Endothelial cell of umbilical vein (primary cell): Measurements from ENCODE around the gene SFTPA2. TPM values are rescaled to one million over a fixed set of nuclear protein-coding genes. Genes with fewer than 3 reads are reported as not detected.

Experiments
- BruUV-seq: library from RNA; stranded (reverse); fragments of 400-500 nt; replicated peaks from 2 replicates; lab custom pipeline; 2021; lab: Mats Ljungman, UMichigan
- CTCF ChIA-PET: fragments of 300-600, 350-600 bp; sonication (Branson Sonifier 250); formaldehyde crosslinking; loops from one replicate; lab custom pipeline; 2021; ENCODE audit warnings: antibody characterized with exemption, inconsistent platforms; lab: Charles Lee
- POLR2A ChIA-PET: fragments of 300-600, 350-600 bp; sonication (Branson Sonifier 250); formaldehyde crosslinking; loops from one replicate; lab custom pipeline; 2021; ENCODE audit warnings: antibody characterized with exemption, inconsistent platforms; lab: Charles Lee
- DNase-seq: peaks from one replicate; pipeline ENCODE4 v3.0.0-alpha.2; 2011; ENCODE audit warnings: low read depth, low spot score
- FAIRE-seq: peaks from 2 replicates; lab custom pipeline; 2011; peaks lifted over from hg19 to GRCh38; lab: Jason Lieb, UNC
- H2AFZ ChIP-seq: 2 replicates; pipeline ENCODE4 v1.6.0; 2012; ENCODE audit warnings: low read depth, low read length, control low read depth, inconsistent platforms
- H3K27ac ChIP-seq: 2 replicates; pipeline ENCODE4 v1.5.1; 2011; ENCODE audit warnings: low read depth, mild to moderate bottlenecking, control low read depth, low read length, moderate library complexity; ENCODE audit not compliant: insufficient read depth
- H3K27me3 ChIP-seq, 2 experiments: 2 replicates each; pipeline versions ENCODE4 v1.6.0 to v1.6.1; 2011; ENCODE audit warnings: low read length in 2 of 2, mixed read lengths in 1 of 2; ENCODE audit not compliant: control insufficient read depth in 2 of 2, insufficient read depth in 2 of 2
- H3K36me3 ChIP-seq, 2 experiments: 2 replicates in 1 of 2; 3 replicates in 1 of 2; pipeline ENCODE4 v1.5.1; 2011; ENCODE audit warnings: low read length in 2 of 2, mild to moderate bottlenecking in 1 of 2, moderate library complexity in 1 of 2; ENCODE audit not compliant: control insufficient read depth in 2 of 2, insufficient read depth in 2 of 2; ENCODE audit errors: extremely low read depth in 1 of 2
- H3K4me1 ChIP-seq: 3 replicates; pipeline ENCODE4 v1.5.1; 2011; ENCODE audit warnings: mild to moderate bottlenecking, low read length; ENCODE audit not compliant: control insufficient read depth, insufficient read depth; ENCODE audit errors: extremely low read depth
- H3K4me2 ChIP-seq: 2 replicates; pipeline ENCODE4 v1.6.1; 2011; ENCODE audit warnings: low read length, control low read depth, mixed read lengths; ENCODE audit not compliant: insufficient read depth
- H3K4me3 ChIP-seq, 3 experiments: fragments of 200-600 bp in 1 of 3; sonication (generic), shearing (Covaris generic) in 1 of 3; replicated peaks in 1 of 3; 2 replicates each; pipeline ENCODE4 v1.5.1; 2011 to 2016; ENCODE audit warnings: control low read depth in 3 of 3, low read length in 3 of 3, mild to moderate bottlenecking in 2 of 3, inconsistent platforms in 1 of 3, low read depth in 1 of 3, moderate library complexity in 1 of 3; ENCODE audit not compliant: insufficient read depth in 1 of 3
- H3K79me2 ChIP-seq: 2 replicates; pipeline ENCODE4 v1.6.0; 2012; ENCODE audit warnings: low read length, inconsistent platforms; ENCODE audit not compliant: control insufficient read depth, insufficient read depth
- H3K9ac ChIP-seq: replicated peaks from 2 replicates; pipeline ENCODE3; 2011; ENCODE audit warnings: low read length, control low read depth; ENCODE audit not compliant: insufficient read depth; ENCODE audit errors: extremely low read depth
- H3K9me1 ChIP-seq: replicated peaks from 3 replicates; pipeline ENCODE4 v1.6.0; 2011; ENCODE audit warnings: mild to moderate bottlenecking, low read length; ENCODE audit not compliant: control insufficient read depth, insufficient read depth; ENCODE audit errors: extremely low read depth
- H3K9me3 ChIP-seq: replicated peaks from 2 replicates; pipeline ENCODE4 v1.5.1; 2012; ENCODE audit warnings: low read length, inconsistent platforms; ENCODE audit not compliant: control insufficient read depth, insufficient read depth
- H4K20me1 ChIP-seq: replicated peaks from 2 replicates; pipeline ENCODE3; 2011; ENCODE audit warnings: mild to moderate bottlenecking, low read length; ENCODE audit not compliant: control insufficient read depth, insufficient read depth; ENCODE audit errors: extremely low read depth
- EZH2 ChIP-seq: IDR thresholded peaks from 2 replicates; pipeline ENCODE4 v1.6.1; 2012; ENCODE audit warnings: borderline replicate concordance, low read depth, mild to moderate bottlenecking, moderate library complexity, low read length, inconsistent platforms; ENCODE audit not compliant: severe bottlenecking
- FOS ChIP-seq: IDR thresholded peaks from 2 replicates; pipeline ENCODE4 v1.6.1; 2011; ENCODE audit warnings: mild to moderate bottlenecking, low read length, moderate library complexity, borderline replicate concordance; ENCODE audit not compliant: insufficient read depth
- GATA2 ChIP-seq: IDR thresholded peaks from 2 replicates; pipeline ENCODE4 v1.7.0; 2011; ENCODE audit warnings: low read depth, mild to moderate bottlenecking, moderate library complexity, mixed read lengths, low read length; ENCODE audit not compliant: insufficient read length, insufficient read depth
- JUN ChIP-seq: IDR thresholded peaks from 2 replicates; pipeline ENCODE4 v1.6.1; 2011; ENCODE audit warnings: borderline replicate concordance, low read depth; ENCODE audit not compliant: insufficient read length, insufficient read depth
- MYC ChIP-seq: IDR thresholded peaks from one replicate; pipeline ENCODE4 v1.6.1; 2011; ENCODE audit warnings: mild to moderate bottlenecking, low read depth, low read length
- POLR2A ChIP-seq: IDR thresholded peaks from 2 replicates; pipeline ENCODE4 v1.6.1; 2012; ENCODE audit warnings: low read depth, mild to moderate bottlenecking, control low read depth, low read length
- POLR2AphosphoS5 ChIP-seq: IDR thresholded peaks from 2 replicates; pipeline ENCODE4 v1.6.1; 2012; ENCODE audit warnings: low read depth, mild to moderate bottlenecking, control low read depth, low read length, moderate library complexity; ENCODE audit not compliant: insufficient read depth
- dilution Hi-C: fragments of 300-500 bp; cut with MboI; formaldehyde crosslinking; loops from one replicate; pipeline ENCODE4 v1.15.0; 2019; ENCODE audit warnings: low sequenced_read_pairs; ENCODE audit not compliant: extremely low pct_ligation_motif_present
- intact Hi-C: fragments of 100-400 bp; cut with micrococcal nuclease; formaldehyde crosslinking; loops from one replicate; pipeline ENCODE4 v1.10.0; 2022
- polyA plus RNA-seq, 4 experiments: library from polyadenylated mRNA; depleted of rRNA in 3 of 4; stranded (reverse) in 3 of 4; unstranded in 1 of 4; fragments of >200 nt; gene quantifications; 2 replicates each; pipeline versions ENCODE4 v1.2.1 to v1.2.3, GENCODE V29; 2011 to 2012; ENCODE audit warnings: missing spikeins in 1 of 4
- total RNA-seq: library from RNA; stranded (reverse); gene quantifications from 2 replicates; pipeline ENCODE4 v1.2.3, GENCODE V29; 2021
- TF ChIP-seq, protein P1 (sequence below), 2 donors: IDR thresholded peaks; 1 replicate in 1 of 2; 2 replicates in 1 of 2; pipeline ENCODE4 v1.5.1; 2011; ENCODE audit warnings: low read length in 2 of 2, mild to moderate bottlenecking in 2 of 2, moderate library complexity in 2 of 2, control low read depth in 1 of 2, inconsistent platforms in 1 of 2, low read depth in 1 of 2; ENCODE audit not compliant: insufficient read depth in 1 of 2; ENCODE audit errors: extremely low read depth in 1 of 2
- TF ChIP-seq, protein P2 (sequence below): IDR thresholded peaks from 2 replicates; pipeline ENCODE4 v1.6.1; 2011; ENCODE audit not compliant: insufficient read depth, insufficient read length

The SFTPA2 gene
- total and polyA plus RNA-seq, 2 donors (not counting 3 experiments of a cell fraction or from before 2014, with no cell fraction given): not detected

DNA sequence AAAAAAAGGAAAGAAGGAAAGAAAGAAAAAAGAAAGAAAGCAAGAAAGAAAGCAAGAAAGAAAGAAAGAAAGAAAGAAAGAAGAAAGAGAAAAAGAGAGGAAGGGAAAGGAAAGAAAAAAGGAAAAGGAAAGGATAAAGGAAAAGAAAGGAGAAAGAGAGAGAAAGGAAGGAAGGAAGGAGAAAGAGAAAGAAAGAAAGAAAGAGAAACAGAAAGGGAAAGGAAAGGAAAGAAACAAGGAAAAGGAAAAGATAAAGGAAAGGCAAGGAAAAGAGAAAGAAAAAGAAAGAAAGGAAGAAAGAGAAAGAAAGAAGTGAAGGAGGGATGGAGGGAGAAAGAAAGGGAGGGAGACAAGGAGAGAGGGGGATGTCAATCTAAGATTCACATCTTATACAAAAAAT, 20.8 kb upstream of the SFTPA2 start:
- TF ChIP-seq EZH2 (no peak), POLR2AphosphoS5 (no peak), GATA2 (no peak), POLR2A (no peak), MYC (no peak), JUN (no peak), FOS (no peak)
- TF ChIP-seq, protein P1, sequence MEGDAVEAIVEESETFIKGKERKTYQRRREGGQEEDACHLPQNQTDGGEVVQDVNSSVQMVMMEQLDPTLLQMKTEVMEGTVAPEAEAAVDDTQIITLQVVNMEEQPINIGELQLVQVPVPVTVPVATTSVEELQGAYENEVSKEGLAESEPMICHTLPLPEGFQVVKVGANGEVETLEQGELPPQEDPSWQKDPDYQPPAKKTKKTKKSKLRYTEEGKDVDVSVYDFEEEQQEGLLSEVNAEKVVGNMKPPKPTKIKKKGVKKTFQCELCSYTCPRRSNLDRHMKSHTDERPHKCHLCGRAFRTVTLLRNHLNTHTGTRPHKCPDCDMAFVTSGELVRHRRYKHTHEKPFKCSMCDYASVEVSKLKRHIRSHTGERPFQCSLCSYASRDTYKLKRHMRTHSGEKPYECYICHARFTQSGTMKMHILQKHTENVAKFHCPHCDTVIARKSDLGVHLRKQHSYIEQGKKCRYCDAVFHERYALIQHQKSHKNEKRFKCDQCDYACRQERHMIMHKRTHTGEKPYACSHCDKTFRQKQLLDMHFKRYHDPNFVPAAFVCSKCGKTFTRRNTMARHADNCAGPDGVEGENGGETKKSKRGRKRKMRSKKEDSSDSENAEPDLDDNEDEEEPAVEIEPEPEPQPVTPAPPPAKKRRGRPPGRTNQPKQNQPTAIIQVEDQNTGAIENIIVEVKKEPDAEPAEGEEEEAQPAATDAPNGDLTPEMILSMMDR (IDR thresholded peaks at IDR 0.05; ENCODE audit: extremely low read depth in 1 of 2, insufficient read depth in 1 of 2, low read depth in 1 of 2, low read length in 2 of 2): no peak
- TF ChIP-seq, protein P2, sequence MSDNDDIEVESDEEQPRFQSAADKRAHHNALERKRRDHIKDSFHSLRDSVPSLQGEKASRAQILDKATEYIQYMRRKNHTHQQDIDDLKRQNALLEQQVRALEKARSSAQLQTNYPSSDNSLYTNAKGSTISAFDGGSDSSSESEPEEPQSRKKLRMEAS: no peak
- Histone ChIP-seq H3K27me3 (peaks cover 5% of the 10 kb centered on the region in 2 experiments), H4K20me1 (no peaks in the 10 kb centered on the region), H3K4me3 (no peak overlapping the region), H3K4me2 (no peak overlapping the region), H3K4me1 (no peaks in the 10 kb centered on the region), H3K9me1 (no peaks in the 10 kb centered on the region), H3K27ac (no peak overlapping the region), H3K36me3 (no peaks in the 10 kb centered on the region), H2AFZ (no peak overlapping the region), H3K9ac (no peak overlapping the region), H3K79me2 (no peaks in the 10 kb centered on the region), H3K9me3 (no peaks in the 10 kb centered on the region)
- dilution Hi-C loops: no loop called here
- POLR2A ChIA-PET: no interaction called here
- intact Hi-C loops: no loop called here
- FAIRE-seq (no peak), DNase-seq (no peak)
- CTCF ChIA-PET: no interaction called here
- no TSS peak for BruUV-seq
